Measurements from ENCODE around the gene TMEM45B. TPM values are rescaled to one million over a fixed set of nuclear protein-coding genes. Genes with fewer than 3 reads are reported as not detected.
"Not testable (repeated sequence)": the region's sequence is repeated elsewhere in the genome, so short reads cannot be mapped to it uniquely, and the experiment has no call there.

The TMEM45B gene
- polyA plus RNA-seq, 3 donors = 0.62 to 1.7 (median 1.7) TPM

- H3K27ac ChIP-seq (ENCODE audit: low read depth, low read length) = no peak overlapping the region
Observed at GRCh38 chr11:129800655-129801054, 15.0 kb upstream of the TMEM45B start.

DNA sequence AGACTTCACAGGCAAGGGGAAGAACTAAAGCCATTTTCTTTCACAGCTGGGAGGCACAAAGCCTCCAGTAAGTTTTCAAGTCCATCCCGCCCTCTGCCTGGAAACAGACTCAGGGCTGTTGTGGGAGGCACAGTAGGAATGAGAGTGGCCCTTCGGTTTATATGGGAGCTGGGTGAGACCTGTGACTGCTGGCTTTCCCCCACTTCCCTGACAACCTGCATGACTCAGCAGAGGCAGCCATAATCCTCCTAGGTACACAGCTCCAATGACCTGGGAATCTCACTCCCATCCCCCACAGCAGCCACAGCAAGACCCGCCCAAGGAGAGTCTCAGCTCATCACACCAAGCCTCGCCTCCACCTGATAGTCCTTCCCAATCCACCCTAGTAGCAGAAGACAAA is 12.1 kb upstream of the TMEM45B start:
- no peak overlapping the region for H3K27ac ChIP-seq (ENCODE audit: low read depth, low read length)
- 75 to 88% (median 88%) methylated on average over 4 of the region's 4 CpGs for WGBS, 3 donors

GRCh38 chr11:129804012-129804411 is 11.6 kb upstream of the TMEM45B start:
- 68 to 77% (median 69%) methylated on average over 3 of the region's 3 CpGs for WGBS, 3 donors
- H3K27ac ChIP-seq (ENCODE audit: low read depth, low read length) = no peak overlapping the region

GRCh38 chr11:129808241-129808640 is 7.4 kb upstream of the TMEM45B start:
- 85 to 94% (median 94%) methylated on average over 2 of the region's 2 CpGs for WGBS, 3 donors
- not testable (repeated sequence) for H3K27ac ChIP-seq (ENCODE audit: low read depth, low read length)

DNA sequence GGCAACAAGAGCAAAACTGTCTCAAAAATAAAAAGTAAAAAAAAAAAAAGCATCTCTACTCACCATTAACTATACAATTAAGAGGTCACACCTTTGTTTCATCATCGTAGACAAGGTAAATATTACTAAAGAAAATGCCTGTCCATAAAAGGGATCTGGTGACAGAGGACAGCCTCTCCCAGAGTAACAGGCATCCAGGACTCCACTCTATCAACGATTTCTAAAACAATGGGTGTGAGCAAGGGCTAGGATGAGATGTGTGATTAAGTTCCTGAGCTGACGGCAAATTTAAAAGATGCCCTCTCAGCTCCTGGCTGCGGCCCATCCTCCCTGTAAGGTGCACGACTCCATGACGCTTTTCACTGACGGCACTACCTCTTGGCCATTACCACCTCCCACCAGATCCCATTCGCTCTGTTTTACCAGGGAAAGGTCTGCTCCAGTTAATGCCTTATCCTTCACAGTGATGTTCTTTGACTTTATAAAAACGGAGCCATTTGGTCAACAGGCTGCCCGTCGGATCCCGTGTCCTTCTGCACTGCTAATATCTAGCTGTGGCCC is 2.3 kb upstream of the TMEM45B start:
- WGBS, 3 donors = 77 to 89% (median 88%) methylated on average over 12 of the region's 12 CpGs
- no peak overlapping the region for H3K27ac ChIP-seq (ENCODE audit: low read depth, low read length)

DNA sequence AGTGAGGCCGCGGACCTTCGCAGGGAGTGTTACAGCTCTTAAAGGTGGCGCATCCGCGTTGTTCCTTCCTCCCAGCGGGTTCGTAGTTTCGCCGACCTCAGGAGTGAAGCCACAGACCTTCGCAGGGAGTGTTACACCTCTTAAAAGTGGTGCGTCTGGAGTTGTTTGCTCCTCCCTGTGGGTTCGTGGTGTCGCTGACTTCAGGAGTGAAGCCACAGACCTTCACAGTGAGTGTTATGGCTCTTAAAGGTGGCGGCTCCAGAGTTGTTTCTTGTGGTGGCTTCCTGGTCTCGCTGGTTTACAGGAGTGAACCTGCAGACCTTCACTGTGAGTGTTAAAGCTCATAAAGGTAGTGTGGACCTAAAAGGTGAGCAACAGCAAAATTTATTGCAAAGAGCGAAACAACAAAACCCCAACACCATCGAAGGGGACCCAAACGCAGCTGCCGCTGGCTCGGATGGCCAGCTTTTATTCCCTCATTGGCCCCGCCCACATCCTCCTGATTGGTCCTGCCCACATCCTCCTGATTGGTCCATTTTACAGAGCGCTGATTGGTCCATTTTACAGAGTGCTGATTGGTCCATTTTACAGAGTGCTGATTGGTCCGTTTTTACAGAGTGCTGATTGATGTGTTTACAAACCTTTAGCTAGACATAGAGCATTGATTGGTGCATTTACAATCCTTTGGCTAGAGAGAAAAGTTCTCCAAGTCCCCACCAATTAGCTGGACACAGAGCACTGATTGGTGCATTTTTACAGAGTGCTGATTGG is 1.2 kb upstream of the TMEM45B start:
- WGBS, 3 donors = 84 to 87% (median 85%) methylated on average over 24 of the region's 24 CpGs

GRCh38 chr11:129817534-129818051 is 1.9 kb downstream of the TMEM45B start:
- no peak overlapping the region for H3K27ac ChIP-seq (ENCODE audit: low read depth, low read length)
- WGBS, 3 donors = 55 to 73% (median 71%) methylated on average over 1 of the region's 1 CpG

More for the DNA sequence above, 1.2 kb upstream of the TMEM45B start:
- no peak overlapping the region for H3K27ac ChIP-seq (ENCODE audit: low read depth, low read length)

DNA sequence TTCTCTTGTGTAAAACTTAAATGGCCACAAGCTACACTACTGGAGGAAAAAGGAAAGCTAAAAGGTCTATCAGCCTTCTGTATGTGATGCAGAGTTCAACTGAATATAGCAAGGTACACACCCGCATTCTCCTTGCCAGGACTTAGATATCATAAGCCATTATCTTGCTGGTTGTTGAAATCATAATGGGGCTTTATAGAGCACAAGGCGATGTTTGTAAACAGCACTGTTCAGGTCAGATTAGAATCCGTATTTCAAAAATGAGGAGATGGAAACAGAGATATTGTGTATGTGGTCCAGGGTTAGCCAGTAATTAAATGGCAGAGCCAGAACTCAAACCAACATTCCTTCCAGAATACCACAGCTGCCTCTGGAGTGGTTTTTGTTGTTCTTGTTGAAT is 2.6 kb downstream of the TMEM45B start:
- H3K27ac ChIP-seq (ENCODE audit: low read depth, low read length) = not testable (repeated sequence)
- WGBS, 3 donors = 84 to 89% (median 86%) methylated on average over 3 of the region's 3 CpGs

GRCh38 chr11:129819237-129819636 is 3.6 kb downstream of the TMEM45B start:
- 75 to 82% (median 78%) methylated on average over 9 of the region's 9 CpGs for WGBS, 3 donors
- H3K27ac ChIP-seq (ENCODE audit: low read depth, low read length) = no peak overlapping the region

GRCh38 chr11:129820228-129820627 is 4.6 kb downstream of the TMEM45B start:
- 91 to 96% (median 93%) methylated on average over 6 of the region's 6 CpGs for WGBS, 3 donors
- H3K27ac ChIP-seq (ENCODE audit: low read depth, low read length) = not testable (repeated sequence)

DNA sequence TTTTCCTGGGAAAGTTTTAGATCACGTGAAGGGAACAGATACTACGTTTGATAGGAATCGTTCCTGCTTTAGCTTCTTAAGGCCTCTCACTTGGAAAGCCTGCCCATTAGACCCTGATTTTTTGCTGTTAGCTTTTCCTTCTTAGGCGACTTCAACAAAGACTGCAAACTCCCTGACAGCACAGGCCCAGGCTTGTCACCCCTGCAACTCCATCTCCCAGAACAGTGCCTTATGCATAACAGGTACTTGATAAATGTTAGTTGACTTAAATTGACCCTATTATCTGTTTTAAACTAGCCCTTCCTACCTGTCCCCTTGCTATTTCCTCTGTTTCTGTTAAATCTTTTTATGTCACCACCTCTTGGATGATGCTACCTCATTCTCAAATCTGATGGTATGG is 7.6 kb downstream of the TMEM45B start:
- H3K27ac ChIP-seq (ENCODE audit: low read depth, low read length) = not testable (repeated sequence)
- 82 to 91% (median 87%) methylated on average over 4 of the region's 4 CpGs for WGBS, 3 donors

DNA sequence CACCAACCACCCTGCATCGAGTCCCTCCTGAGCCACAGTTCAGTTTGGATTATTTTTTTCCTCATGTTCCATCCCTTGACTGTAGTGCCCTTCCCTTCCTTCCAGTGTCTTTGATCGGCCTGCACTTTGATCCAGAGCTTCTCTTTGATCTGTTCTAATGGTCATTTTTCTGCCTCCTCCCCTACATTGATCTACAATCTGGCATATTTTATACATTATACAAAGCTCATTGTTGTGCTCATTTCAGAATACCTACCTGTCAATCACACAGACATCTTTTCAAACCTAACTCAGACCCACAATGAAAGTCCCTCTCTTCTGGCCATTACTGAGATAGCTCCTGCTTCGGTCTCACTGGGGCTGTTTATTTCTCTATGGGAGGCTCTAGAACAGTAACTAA is 8.2 kb downstream of the TMEM45B start:
- H3K27ac ChIP-seq (ENCODE audit: low read depth, low read length) = not testable (repeated sequence)

DNA sequence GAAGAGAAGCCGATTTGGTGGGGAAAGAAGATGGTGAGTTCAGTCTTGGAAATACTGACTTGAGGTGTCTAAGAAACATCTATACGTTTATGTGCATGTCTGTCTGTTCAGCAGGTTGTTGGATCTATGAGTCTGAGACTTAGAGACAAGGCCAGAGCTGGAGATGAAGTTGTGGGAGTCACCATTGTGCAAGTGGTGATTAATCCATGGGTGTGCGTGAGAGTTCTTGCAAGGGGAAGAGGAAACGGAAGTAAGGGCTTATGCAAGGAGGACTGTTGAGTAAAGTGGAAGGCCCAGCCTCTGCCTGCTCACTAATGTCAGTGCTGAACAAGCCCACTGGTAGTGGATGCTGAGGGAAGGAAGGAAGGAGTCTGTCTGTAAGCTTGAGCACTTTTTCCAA is 9.7 kb downstream of the TMEM45B start:
- H3K27ac ChIP-seq (ENCODE audit: low read depth, low read length) = no peak overlapping the region
- 51 to 86% (median 53%) methylated on average over 4 of the region's 4 CpGs for WGBS, 3 donors

More for the DNA sequence above, 8.2 kb downstream of the TMEM45B start:
- WGBS, 3 donors = 77 to 91% (median 84%) methylated on average over 3 of the region's 3 CpGs

GRCh38 chr11:129828301-129828836 is 12.7 kb downstream of the TMEM45B start:
- 12 to 27% (median 27%) methylated on average over 9 of the region's 9 CpGs for WGBS, 3 donors
- H3K27ac ChIP-seq (ENCODE audit: low read depth, low read length) = no peak overlapping the region

DNA sequence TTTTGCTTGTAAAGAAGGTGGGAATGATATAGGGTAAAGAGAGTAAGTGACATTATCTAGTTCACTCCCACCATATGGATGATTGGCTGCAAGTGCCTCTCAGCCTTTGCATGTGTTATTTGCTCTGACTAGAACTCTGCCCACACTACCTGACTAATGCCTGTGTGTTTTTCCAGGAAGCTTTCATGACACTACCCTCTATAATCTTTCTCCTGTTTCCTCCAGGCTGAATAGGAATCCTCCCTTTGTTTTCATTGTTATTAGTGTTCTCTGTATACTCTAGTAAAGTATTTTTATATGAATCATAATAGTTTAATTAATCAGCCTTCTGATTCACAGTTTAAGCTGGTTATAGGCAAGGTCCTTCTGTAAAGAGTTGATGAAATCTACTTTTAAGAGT is 13.8 kb downstream of the TMEM45B start:
- H3K27ac ChIP-seq (ENCODE audit: low read depth, low read length) = not testable (repeated sequence)

DNA sequence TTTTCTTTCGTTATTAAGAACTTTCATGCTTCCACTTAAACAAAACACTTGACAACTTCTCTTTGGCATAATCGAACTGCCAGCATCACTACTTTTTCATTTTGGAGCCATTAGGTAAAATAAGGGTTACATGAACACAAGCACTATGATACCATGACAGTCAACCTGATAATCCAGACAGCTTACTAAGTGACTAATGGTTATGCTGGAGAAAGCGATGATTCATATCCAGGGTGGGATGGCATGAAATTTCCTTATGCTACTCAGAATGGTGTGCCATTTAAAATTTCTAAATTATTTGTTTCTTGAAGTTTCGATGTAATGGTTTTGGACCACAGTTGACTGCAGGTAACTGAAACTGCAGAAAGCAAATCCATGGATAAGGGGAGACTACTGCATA is 15.6 kb downstream of the TMEM45B start:
- 87 to 89% (median 89%) methylated on average over 4 of the region's 4 CpGs for WGBS, 3 donors
- H3K27ac ChIP-seq (ENCODE audit: low read depth, low read length) = not testable (repeated sequence)

GRCh38 chr11:129833260-129833659 is 17.6 kb downstream of the TMEM45B start:
- H3K27ac ChIP-seq (ENCODE audit: low read depth, low read length) = not testable (repeated sequence)
- 85 to 92% (median 88%) methylated on average over 6 of the region's 6 CpGs for WGBS, 3 donors

- not testable (repeated sequence) for H3K27ac ChIP-seq (ENCODE audit: low read depth, low read length)
- 47 to 84% (median 52%) methylated on average over 1 of the region's 1 CpG for WGBS, 3 donors
Observed at GRCh38 chr11:129836423-129836891, 20.8 kb downstream of the TMEM45B start.

GRCh38 chr11:129836979-129837378 is 21.3 kb downstream of the TMEM45B start:
- H3K27ac ChIP-seq (ENCODE audit: low read depth, low read length) = no peak overlapping the region
- 87 to 90% (median 88%) methylated on average over 9 of the region's 9 CpGs for WGBS, 3 donors

DNA sequence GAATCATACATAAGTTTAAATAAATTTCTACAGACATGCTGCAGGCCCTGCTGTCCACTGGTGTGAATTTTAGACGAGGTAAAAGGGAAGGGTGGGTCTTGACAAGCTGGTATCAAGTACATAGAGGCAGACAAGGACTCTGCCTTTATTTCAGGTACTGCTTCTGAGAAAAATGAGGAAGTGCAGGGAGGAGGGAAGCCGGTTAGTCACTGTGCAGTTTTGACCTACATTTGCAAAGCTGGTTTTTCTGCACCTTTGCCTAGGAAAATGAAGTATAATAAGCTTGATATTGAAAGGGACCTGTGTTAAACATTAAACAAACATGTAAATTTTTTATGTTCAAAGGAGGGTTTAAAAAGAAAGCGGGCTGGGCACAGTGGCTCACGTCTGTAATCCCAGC is 24.6 kb downstream of the TMEM45B start:
- no peak overlapping the region for H3K27ac ChIP-seq (ENCODE audit: low read depth, low read length)
- whole genome bisulfite sequencing, 3 donors = 36 to 56% (median 40%) methylated on average over 4 of the region's 4 CpGs
